D721Med (cell line): ENCODE measurements around the gene DLEC1.
"Not testable (repeated sequence)": the region's sequence is repeated elsewhere in the genome, so short reads cannot be mapped to it uniquely, and the experiment has no call there.

Source experiments
- DNase-seq: peaks from one replicate; pipeline ENCODE4 v3.0.0; 2011; ENCODE audit warnings: low spot score; ENCODE audit not compliant: insufficient read length
- FAIRE-seq: peaks from 2 replicates; lab custom pipeline; 2011; peaks lifted over from hg19 to GRCh38; lab: Jason Lieb, UNC
- CTCF ChIP-seq: IDR thresholded peaks from 2 replicates; pipeline ENCODE4 v1.5.1; 2012; ENCODE audit warnings: mild to moderate bottlenecking, control low read depth; ENCODE audit not compliant: insufficient read depth; ENCODE audit errors: missing control alignments

DLEC1 gene

GRCh38 chr3:38154625-38155255 is 115.7 kb downstream of the DLEC1 start:
- no peak for FAIRE-seq
- TF ChIP-seq CTCF, result no peak
- no peak for DNase-seq

GRCh38 chr3:38155825-38156224 is 116.8 kb downstream of the DLEC1 start:
- TF ChIP-seq CTCF, result no peak
- DNase-seq, result no peak
- no peak for FAIRE-seq

GRCh38 chr3:38157117-38157516 is 118.1 kb downstream of the DLEC1 start:
- no peak for DNase-seq
- no peak for TF ChIP-seq CTCF
- FAIRE-seq, result no peak

- FAIRE-seq, result no peak
- no peak for DNase-seq
- TF ChIP-seq CTCF, result no peak
Measured at GRCh38 chr3:38157595-38157994, 118.6 kb downstream of the DLEC1 start.

- DNase-seq (no peak), FAIRE-seq (no peak)
- no peak for TF ChIP-seq CTCF
Measured at GRCh38 chr3:38158472-38158871, 119.5 kb downstream of the DLEC1 start.

GRCh38 chr3:38160704-38161103 is 121.7 kb downstream of the DLEC1 start:
- DNase-seq, FAIRE-seq: not testable (repeated sequence)

- TF ChIP-seq CTCF, result no peak
- DNase-seq, result no peak
- no peak for FAIRE-seq
Measured at GRCh38 chr3:38163117-38163840, 124.3 kb downstream of the DLEC1 start.
